WTC11 (cell line): ENCODE data around the gene JUND. TPM values are rescaled to one million over a fixed set of nuclear protein-coding genes. Genes with fewer than 3 reads are reported as not detected.

Source experiments
- ATAC-seq: fragments of 200-7000 bp; cut with Tn5 transposase; 2 replicates; pipeline ENCODE4 v1.10.0; 2021; ENCODE audit warnings: mild to moderate bottlenecking, moderate library complexity
- CTCF ChIA-PET: fragments of 300-600 bp; sonication (Branson Sonifier 250); formaldehyde crosslinking; loops from one replicate; lab custom pipeline; 2021; ENCODE audit warnings: antibody characterized with exemption; lab: Charles Lee
- POLR2A ChIA-PET: fragments of 350-600 bp; sonication (Branson Sonifier 250); formaldehyde crosslinking; loops from one replicate; lab custom pipeline; 2021; ENCODE audit warnings: antibody characterized with exemption; lab: Charles Lee
- DNase-seq: peaks from one replicate; pipeline ENCODE4 v3.0.0; 2021; ENCODE audit warnings: low spot score
- H3K27ac Mint-ChIP-seq: 2 replicates; pipeline ENCODE4 v1.8.0; 2021; ENCODE audit warnings: mixed read lengths
- H3K27me3 Mint-ChIP-seq: 2 replicates; pipeline ENCODE4 v1.8.0; 2021; ENCODE audit warnings: low read depth, mild to moderate bottlenecking, moderate library complexity, mixed read lengths
- H3K36me3 Mint-ChIP-seq: 2 replicates; pipeline ENCODE4 v1.8.0; 2021; ENCODE audit warnings: mixed read lengths
- H3K4me1 Mint-ChIP-seq: 2 replicates; pipeline ENCODE4 v1.8.0; 2022; ENCODE audit warnings: mixed read lengths
- H3K4me3 Mint-ChIP-seq: 2 replicates; pipeline ENCODE4 v1.8.0; 2021; ENCODE audit warnings: mild to moderate bottlenecking, moderate library complexity, mixed read lengths
- H3K9me3 Mint-ChIP-seq: 2 replicates; pipeline ENCODE4 v1.8.0; 2021; ENCODE audit warnings: mixed read lengths
- E2F1 ChIP-seq: sonication (generic); formaldehyde crosslinking; IDR thresholded peaks from 2 replicates; pipeline ENCODE4 v1.8.0; 2022; ENCODE audit warnings: mild to moderate bottlenecking, missing genetic modification reagents
- GTF2I ChIP-seq: fragments of 250-450 bp; sonication (Bioruptor Pico); conservative IDR thresholded peaks from 2 replicates; pipeline ENCODE4 v1.4.0; 2021; ENCODE audit warnings: mild to moderate bottlenecking
- JUN ChIP-seq: sonication (generic); formaldehyde crosslinking; IDR thresholded peaks from 2 replicates; pipeline ENCODE4 v1.8.0; 2023; ENCODE audit warnings: mild to moderate bottlenecking, missing genetic modification reagents
- MXD4 ChIP-seq: fragments of 250-450 bp; sonication (Bioruptor Pico); IDR thresholded peaks from 2 replicates; pipeline ENCODE4 v1.8.0; 2021; ENCODE audit warnings: mild to moderate bottlenecking, moderate library complexity, borderline replicate concordance
- PREB ChIP-seq: sonication (generic); formaldehyde crosslinking; IDR thresholded peaks from 2 replicates; pipeline ENCODE4 v1.8.1; 2022; ENCODE audit warnings: mild to moderate bottlenecking, missing genetic modification reagents, moderate library complexity, borderline replicate concordance
- PRRX2 ChIP-seq: fragments of 250-450 bp; sonication (Bioruptor Pico); IDR thresholded peaks from 2 replicates; pipeline ENCODE4 v1.8.0; 2021; ENCODE audit warnings: mild to moderate bottlenecking
- SMAD4 ChIP-seq: sonication (generic); formaldehyde crosslinking; IDR thresholded peaks from 2 replicates; pipeline ENCODE4 v1.8.0; 2022; ENCODE audit warnings: mild to moderate bottlenecking, missing genetic modification reagents
- SP1 ChIP-seq: sonication (generic); formaldehyde crosslinking; conservative IDR thresholded peaks from 2 replicates; pipeline ENCODE4 v1.8.1; 2022; ENCODE audit warnings: missing genetic modification reagents
- STAT6 ChIP-seq: sonication (generic); formaldehyde crosslinking; conservative IDR thresholded peaks from 2 replicates; pipeline ENCODE4 v1.8.1; 2023; ENCODE audit warnings: mild to moderate bottlenecking, low read depth, missing genetic modification reagents, moderate library complexity
- ZBTB21 ChIP-seq: sonication (generic); formaldehyde crosslinking; IDR thresholded peaks from 2 replicates; pipeline ENCODE4 v1.8.1; 2023; ENCODE audit warnings: mild to moderate bottlenecking, missing genetic modification reagents, borderline replicate concordance
- ZNF121 ChIP-seq: sonication (generic); formaldehyde crosslinking; IDR thresholded peaks from 2 replicates; pipeline ENCODE4 v1.8.0; 2023; ENCODE audit warnings: missing genetic modification reagents
- ZNF281 ChIP-seq: sonication (generic); formaldehyde crosslinking; IDR thresholded peaks from 2 replicates; pipeline ENCODE4 v1.8.0; 2023; ENCODE audit warnings: mild to moderate bottlenecking, missing genetic modification reagents
- total RNA-seq: library from RNA; stranded (reverse); gene quantifications from 3 replicates; pipeline ENCODE4 v1.2.3, GENCODE V29; 2021

JUND gene
- total RNA-seq, 1 experiment from 2014 or later = 121 TPM

GRCh38 chr19:18292810-18293641 is 11.6 kb upstream of the JUND start (continued):
- no peak for TF ChIP-seq STAT6 (CRISPR knock-in tag)
- TF ChIP-seq PRRX2 = no peak
- no peak for TF ChIP-seq ZBTB21 (CRISPR knock-in tag)
- TF ChIP-seq JUN (CRISPR knock-in tag) = no peak
- TF ChIP-seq PREB (CRISPR knock-in tag) = no peak
- TF ChIP-seq ZNF281 (CRISPR knock-in tag) = peak; percentile 95; the same call in 1 of the 2 replicates
- no peak for TF ChIP-seq E2F1 (CRISPR knock-in tag)
- TF ChIP-seq ZNF121 (CRISPR knock-in tag) = peak; percentile 64; the same call in 1 of the 2 replicates
- no peak for TF ChIP-seq SMAD4 (CRISPR knock-in tag)
- peak; percentile 79 for TF ChIP-seq SP1

GRCh38 chr19:18292462-18292809 is 11.0 kb upstream of the JUND start:
- TF ChIP-seq PRRX2 (no peak), MXD4 (CRISPR knock-in tag) (no peak), GTF2I (CRISPR knock-in tag) (peak; percentile 86)
- TF ChIP-seq, all 79 proteins: peak for 1
- Mint-ChIP-seq H3K27ac (peak overlapping the region; percentile 93), H3K4me1 (peaks cover 46% of the 10 kb centered on the region), H3K4me3 (peak overlapping the region; percentile 83), H3K27me3 (no peaks in the 10 kb centered on the region; the same call in 1 of the 2 replicates), H3K9me3 (no peaks in the 10 kb centered on the region), H3K36me3 (no peaks in the 10 kb centered on the region)
- ChIA-PET CTCF (interaction anchor here (0.6 to 3.5 kb wide), 23 partner anchors 10 to 354 kb away, joined by 3 to 102 read pairs (median 6); partner anchors contain the start of genes GDF15, IQCN, JUND and LSM4), POLR2A (interaction anchor here (0.8 to 3.1 kb wide), 12 partner anchors 9 to 124 kb away, joined by 3 to 200 read pairs (median 4); partner anchors contain the start of genes GDF15, JUND and LSM4)
- ATAC-seq = peak; percentile 3
- peak; percentile 56 for DNase-seq
